ENCODE data around the gene HNRNPA1.
"Not testable (repeated sequence)": the region's sequence is repeated elsewhere in the genome, so short reads cannot be mapped to it uniquely, and the experiment has no call there.

HNRNPA1 gene

DNA sequence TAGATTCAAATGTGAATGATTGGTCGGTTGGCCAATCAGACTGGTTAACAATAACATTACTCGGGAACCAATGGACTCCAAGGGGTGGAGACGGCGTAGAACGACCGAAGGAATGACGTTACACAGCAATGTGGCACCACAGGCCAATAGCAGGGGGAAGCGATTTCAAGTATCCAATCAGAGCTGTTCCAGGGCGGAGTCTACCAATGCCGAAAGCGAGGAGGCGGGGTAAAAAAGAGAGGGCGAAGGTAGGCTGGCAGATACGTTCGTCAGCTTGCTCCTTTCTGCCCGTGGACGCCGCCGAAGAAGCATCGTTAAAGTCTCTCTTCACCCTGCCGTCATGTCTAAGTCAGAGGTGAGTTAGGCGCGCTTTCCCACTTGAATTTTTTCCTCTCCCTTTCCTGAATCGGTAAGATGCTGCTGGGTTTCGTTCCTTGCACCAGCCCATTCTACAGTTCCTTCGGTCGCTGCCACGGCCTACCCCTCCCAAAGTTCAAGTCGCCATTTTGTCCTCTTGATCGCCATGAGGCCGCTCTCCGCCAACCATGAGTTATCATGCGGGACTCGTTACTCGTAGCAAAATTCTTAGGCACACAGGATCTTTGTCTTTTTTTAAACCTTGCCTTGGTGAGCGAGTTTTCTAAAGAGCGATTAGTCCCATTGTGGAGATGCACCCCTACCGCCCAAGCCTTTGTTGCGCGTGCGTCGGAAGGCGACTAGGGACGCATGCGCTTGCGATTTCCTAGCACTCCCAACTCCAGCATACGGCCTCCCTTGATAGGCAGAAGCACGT lies at the start of gene HNRNPA1:
Gene HNRNPA1, plus strand, starts transcription at position 259 of the 793 bp plus-strand sequence. Its CDS starts 82 bp downstream, at position 341.
- DNase-seq, result peak; percentile 99

- not testable (repeated sequence) for DNase-seq
These were observed 49.3 kb upstream of the HNRNPA1 start for GRCh38 chr12:54231269-54231668.

GRCh38 chr12:54232790-54233189 lies 47.7 kb upstream of the HNRNPA1 start:
- DNase-seq, result no peak

DNA sequence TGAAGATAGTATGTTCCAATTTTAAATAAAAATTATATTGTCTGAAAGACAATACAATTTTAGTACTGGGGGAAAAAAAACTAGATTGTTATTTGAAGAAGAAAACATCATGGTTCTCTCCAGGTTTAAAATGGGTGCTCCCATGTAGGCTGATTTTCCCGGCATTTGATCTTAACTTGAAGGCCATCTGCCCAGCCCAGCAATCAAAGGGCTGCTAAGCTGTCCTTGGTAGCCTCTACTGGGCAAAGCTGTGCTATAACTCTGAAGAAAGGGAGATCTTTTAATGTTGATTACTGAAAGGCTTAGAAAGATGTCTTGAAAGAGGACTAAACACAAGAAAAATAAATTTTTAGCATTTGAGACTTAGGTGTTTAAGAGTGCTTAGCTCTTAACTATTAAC lies 42.0 kb upstream of the HNRNPA1 start:
- no peak for DNase-seq

DNA sequence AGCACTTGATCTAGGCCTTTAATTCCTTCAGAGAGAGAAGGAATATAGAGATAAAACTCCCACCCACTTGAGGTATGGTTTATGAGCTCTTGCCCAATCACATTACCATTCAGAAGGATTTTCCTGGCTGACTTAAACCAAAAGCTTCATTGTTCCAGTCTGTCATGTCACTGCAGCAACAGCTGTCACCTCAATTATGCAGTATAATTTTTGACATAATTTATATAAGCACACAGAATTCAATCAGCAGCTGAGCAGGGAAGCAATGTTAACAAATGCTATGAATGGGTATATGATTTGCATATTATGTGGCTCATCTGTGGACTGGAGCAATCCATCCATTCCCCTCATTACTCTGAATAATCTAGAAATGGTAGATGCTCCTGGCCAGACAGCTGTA lies 40.9 kb upstream of the HNRNPA1 start:
- no peak for DNase-seq

DNA sequence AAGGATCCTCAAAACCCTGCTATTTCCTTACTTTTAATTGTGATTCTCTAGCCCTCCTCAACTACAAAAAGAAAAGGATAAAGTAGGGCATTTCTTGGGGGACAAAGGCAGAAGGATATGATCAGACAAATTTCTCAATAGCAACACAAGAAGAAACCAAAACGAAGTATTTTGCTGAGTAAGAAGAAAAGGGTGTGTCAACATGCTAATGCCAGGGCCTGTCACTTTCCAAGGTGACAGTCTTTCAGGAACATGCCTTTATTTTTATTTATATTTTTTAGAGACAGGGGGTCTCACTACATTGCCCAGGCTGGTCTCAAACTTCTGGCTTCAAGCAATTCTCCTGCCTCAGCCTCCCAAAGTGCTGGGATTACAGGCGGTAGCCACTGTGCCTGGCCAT lies 40.4 kb upstream of the HNRNPA1 start:
- no peak for DNase-seq

DNA sequence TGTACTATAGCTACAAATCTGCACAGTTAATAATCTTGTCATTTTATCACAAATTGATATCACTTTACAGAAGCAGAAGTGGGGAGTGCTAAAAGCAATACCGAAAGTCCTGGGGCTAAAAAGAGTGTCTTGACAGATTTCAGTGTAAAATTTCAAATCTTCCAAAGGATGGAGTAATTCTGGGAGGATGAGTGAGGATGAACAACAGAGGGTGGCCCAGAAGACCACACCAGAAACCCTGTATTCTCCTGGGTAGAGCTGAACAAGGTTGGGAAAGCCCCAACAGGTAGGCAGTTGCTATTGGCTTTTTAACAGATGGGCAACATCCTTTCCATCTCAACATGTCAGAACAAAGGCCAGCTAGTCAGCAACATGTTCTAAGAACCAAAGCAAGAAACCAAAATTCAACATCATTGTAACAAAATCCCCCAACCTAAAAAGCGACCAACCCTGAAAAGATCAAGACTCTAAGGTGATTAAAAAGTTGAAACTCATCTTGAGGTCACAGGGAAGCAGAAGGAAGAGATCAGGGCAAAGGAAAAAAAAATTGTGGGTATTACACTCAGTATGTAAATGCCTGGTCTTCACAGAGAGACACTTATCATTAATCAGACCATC lies 39.4 kb upstream of the HNRNPA1 start:
- DNase-seq, result no peak

GRCh38 chr12:54246011-54246641 lies 34.4 kb upstream of the HNRNPA1 start:
- no peak for DNase-seq

DNA sequence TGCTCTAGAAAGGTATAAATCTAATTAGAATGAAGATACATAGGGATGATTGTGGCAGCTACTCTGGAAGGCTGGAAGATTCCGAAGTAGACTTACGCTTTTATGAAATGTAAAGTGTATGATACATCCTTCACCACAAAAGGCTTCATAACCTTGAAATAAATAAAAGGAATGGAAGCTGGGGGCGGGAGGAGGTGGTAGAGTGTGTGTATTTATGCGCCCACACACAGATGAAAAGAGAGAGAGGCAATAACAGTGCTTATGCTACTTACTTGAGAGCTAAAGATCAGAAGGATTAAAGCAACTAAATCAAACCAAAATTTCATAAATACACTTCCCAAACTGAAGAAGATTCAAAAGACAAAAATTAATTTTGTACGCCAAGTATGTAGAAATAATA lies 31.0 kb upstream of the HNRNPA1 start:
- no peak for DNase-seq

DNA sequence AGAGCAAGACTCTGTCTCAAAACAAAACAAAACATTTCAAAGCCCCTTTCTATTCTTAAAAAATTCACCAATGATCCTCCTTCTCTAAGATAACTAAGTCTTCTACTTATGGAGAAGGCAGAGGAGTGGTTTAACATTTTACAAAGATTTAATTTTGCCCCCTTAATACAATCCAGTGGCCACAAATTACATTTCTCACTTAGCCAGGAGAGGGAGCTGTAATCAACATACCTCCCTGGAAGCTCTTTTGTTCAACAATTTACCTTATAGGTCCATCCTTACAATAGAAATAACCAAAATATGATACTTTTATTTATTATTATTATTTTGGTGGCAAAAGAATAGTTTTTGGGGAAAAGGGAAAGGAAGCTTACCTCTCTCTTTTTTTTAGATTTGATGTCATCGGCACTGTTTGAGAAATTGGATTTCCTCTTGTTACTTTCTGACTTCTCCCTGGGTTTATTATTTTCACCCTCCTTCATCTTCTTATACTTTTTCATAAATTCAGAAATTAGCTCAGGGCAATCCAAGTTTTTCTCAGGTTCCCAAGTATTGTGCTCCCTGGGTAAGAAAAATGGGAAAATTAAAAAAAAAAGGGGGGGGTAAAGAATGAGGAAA lies 28.8 kb upstream of the HNRNPA1 start:
- no peak for DNase-seq

- no peak for DNase-seq
These were observed 27.3 kb upstream of the HNRNPA1 start for GRCh38 chr12:54253240-54253639.

DNA sequence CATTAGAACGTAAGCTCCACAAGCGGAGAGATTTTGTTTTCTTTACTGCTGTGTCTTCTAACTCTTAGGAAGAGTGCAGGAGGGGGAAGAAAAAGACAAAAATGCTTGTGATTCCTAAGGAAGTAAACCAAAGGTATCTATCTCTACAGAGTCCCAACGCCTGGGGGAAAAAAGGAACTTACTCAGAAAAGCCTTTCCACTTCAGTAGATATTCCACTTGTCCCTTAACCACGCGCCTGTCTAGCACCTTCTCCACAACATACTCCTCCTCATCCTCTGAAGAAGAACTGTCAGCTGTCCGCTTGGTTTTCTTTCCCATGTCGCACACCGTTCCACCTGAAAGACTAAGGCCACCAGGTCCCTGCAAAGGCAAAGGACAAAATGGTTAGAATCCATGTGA lies 23.2 kb upstream of the HNRNPA1 start:
- DNase-seq, result no peak

DNA sequence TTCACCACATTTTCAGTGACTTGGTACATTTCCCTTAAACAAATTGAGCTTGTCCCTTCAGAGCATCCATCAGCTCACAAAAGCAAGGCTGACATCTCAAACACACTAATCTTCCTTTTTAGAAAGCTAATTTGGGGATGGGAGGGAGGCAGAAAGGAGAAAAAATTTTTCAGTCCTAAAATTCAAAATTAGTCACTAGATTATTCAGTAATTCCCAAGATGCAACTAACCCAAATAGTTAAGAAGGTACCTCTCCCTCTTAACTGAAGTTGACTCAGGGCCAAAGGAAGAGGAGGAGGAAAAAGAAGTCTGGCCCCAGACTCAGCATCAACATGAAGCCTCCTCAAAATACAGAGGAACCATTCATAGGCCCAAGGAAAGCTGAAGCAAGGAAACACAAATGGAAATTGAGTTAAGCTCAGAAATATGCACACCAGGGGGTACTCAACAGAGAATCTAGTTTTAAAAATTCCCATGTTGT lies 22.3 kb upstream of the HNRNPA1 start:
- DNase-seq, result no peak

DNA sequence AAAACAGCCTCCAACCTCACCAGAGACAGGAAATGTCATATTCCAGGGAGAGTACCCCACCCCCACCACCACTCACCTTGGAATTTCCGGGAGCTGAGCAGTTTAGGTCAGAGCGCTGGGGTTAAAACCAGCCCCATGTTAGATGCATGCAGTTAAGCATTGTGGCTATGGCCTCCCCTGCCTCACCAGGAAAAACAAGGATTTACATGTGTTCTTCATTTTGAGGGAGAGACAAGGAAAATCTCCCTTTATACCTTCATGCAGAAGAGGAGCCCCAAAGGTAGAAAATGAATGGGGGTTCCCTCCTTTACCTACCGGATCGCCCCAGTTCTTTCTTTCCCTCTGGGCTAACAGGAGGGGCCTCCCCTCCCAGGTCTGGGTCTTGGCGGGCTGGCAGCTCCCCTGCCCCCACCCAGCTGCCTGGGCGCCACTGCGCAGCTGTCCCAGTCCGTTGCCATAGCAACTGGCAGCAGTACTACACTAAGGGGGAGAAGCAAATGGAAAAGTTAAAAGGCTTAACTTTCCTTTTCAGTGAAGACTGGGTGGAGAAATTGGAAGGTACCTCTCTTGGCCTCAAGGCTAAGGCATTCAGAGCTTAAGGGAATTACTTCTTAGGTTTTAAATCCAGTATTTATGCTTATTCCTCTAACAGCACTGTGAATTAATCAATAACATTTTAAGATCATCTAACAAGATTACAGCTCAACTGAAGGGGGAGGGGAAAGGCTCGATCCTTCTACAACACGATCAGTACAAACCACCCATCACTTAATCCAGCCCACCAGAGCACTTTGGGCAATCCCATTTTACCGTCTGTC lies 21.1 kb upstream of the HNRNPA1 start:
- peak; percentile 94 for DNase-seq

DNA sequence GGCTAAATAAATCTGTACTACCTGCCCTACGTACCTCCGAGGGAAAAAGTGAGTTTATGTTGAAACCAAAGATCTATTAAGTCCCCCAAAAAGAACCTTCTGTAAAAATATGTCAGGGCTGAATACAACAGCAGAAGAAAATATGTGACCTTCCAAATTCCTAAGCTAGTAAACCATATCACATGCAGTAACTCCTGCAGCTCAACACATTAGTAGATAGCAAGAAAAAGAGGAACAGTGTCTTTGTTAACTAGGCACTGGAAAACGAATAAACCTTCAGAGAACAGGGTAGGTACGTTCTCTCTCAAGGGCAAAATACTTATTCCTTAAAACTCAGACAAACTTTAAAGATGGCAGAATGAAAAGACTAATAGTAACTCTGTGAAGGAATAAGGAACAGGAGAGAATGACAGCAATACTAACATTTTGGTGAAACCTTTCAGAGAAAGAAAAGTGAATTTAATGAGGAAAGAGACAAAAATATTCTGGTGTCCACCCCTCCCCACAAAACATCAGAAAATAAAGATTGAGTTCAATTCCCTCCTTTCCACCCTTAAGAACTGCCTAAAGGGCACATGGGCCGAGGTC lies 18.6 kb upstream of the HNRNPA1 start:
- DNase-seq, result no peak

DNA sequence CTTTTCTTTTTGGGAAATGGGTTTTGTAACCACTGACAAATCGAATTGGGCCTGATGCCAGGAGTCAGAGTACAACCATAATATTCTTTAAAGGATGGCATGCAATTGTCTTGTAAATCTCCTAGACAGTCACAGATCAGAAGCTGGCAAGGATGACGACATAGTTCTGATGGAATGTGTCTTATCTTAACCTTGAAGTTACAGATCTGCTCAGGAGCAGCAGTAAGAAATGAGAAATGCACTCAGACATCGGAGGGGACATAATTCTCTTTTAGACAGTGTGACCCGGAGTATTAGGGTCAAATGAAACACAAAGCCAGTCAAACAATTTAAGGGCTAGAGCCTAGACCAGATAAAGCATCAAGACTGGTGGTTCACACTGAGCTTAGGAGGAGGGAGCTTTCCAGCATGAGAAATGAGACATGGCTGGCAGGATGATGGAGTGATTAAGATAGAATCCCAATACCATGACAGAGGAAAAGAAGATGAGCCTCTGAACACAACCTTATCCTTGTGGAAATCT lies 18.1 kb upstream of the HNRNPA1 start:
- no peak for DNase-seq

DNA sequence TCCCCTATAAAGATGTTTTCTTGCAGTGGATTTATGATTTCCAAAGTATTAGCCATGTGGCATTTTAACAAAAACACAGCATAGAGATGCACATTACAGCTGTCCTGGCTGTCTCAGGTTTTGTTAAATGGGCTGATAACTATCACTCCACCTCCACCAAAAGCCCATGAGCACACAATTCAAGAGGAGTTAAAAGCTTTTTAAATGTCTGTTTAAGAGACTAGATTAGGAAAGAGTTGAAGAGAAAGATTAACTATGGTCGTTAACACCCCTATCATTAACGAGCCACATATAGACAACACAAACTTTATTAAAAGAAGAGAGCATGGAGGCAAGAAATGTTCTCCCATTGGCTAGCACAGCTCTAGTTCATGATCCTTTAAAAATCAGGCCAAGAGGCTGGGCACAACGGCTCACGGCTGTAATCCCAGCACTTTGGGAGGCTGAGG lies 15.1 kb upstream of the HNRNPA1 start:
- no peak for DNase-seq

GRCh38 chr12:54266852-54267251 lies 13.7 kb upstream of the HNRNPA1 start:
- no peak for DNase-seq

GRCh38 chr12:54270345-54270744 lies 10.2 kb upstream of the HNRNPA1 start:
- DNase-seq, result no peak

DNA sequence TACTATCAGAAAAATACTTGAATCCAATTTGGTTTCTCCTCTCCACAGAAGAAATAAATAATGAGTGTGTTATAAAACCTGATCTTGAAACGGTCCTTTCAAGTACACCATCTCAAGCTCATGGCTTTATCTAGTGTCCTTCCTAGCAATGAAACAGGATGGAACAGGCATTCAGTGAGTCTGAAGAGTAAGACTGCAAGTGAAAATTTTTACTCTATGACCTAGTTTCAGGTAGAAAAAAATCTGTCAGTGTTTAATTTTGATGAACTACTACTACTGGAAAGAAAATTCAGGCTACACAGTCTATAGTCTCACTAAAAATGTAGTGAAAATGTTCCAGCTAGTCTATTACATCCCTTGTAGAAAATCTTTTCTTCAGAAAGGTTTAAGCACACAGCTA lies 8.3 kb upstream of the HNRNPA1 start:
- no peak for DNase-seq

DNA sequence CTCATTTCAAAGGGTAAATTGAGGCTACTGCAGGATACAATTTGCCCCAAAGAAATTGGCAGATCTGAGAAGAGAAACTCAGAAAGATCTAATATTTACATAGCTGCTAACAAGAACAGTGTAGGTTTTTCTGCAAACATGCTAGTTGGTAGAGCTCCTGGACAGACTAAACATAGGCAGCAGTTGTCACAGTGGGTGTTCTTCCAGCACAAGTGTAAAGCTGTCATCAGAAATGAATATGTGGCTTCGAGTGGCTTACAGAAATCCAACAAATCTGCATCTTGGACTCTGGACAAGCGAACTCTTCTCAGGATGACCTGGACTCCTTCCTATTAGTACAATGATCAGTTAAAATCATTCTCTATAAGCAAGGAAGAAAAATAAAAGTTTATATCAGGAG lies 6.5 kb upstream of the HNRNPA1 start:
- DNase-seq, result peak; percentile 65

GRCh38 chr12:54276368-54276767 lies 4.2 kb upstream of the HNRNPA1 start:
- DNase-seq, result no peak

All from COR-L47 (cell line).